Stomach (tissue), 9 donors: ENCODE measurements around the gene IL31RA. TPM values are rescaled to one million over a fixed set of nuclear protein-coding genes. Genes with fewer than 3 reads are reported as not detected.

Experiments
- DNase-seq, 2 donors: peaks; one replicate each; pipeline versions ENCODE4 v3.0.0 to v3.0.0-alpha.2; 2013 to 2019
- H3K27ac ChIP-seq, 5 donors: fragments of 200-600 bp in 4 of 5; sonication (generic) in 4 of 5; one replicate each; pipeline ENCODE4 v1.5.1; 2013 to 2019; ENCODE audit warnings: mild to moderate bottlenecking in 1 of 5, moderate library complexity in 1 of 5
- H3K27me3 ChIP-seq, 3 donors: fragments of 200-600 bp; sonication (generic); one replicate each; pipeline ENCODE4 v1.5.1; 2017 to 2019; ENCODE audit warnings: mixed run types in 1 of 3
- H3K36me3 ChIP-seq, 4 donors: fragments of 200-600 bp; sonication (generic); 1 replicate in 3 of 4; 2 replicates in 1 of 4; pipeline ENCODE4 v1.5.1; 2016 to 2019
- H3K4me1 ChIP-seq, 4 donors: fragments of 200-600 bp; sonication (generic); one replicate each; pipeline ENCODE4 v1.5.1; 2016 to 2019
- H3K4me3 ChIP-seq, 4 donors: fragments of 200-600 bp; sonication (generic) in 3 of 4; one replicate each; pipeline ENCODE4 v1.5.1; 2016 to 2019; ENCODE audit warnings: mild to moderate bottlenecking in 1 of 4
- H3K9me3 ChIP-seq, 4 donors: fragments of 200-600 bp; sonication (generic); one replicate each; pipeline ENCODE4 v1.5.1; 2016 to 2019
- CTCF ChIP-seq, 7 experiments: fragments of 450-650 bp in 4 of 7; fragments of 200-600 bp in 3 of 7; sonication (generic) in 3 of 7; IDR thresholded peaks; one replicate each; pipeline ENCODE4 v1.5.1; 2016 to 2019; ENCODE audit warnings: antibody characterized with exemption in 7 of 7, control low read depth in 2 of 7, mild to moderate bottlenecking in 1 of 7
- EP300 ChIP-seq: sonication (generic); formaldehyde crosslinking; IDR thresholded peaks from one replicate; pipeline ENCODE4 v1.6.1; 2017; ENCODE audit warnings: antibody characterized with exemption
- POLR2A ChIP-seq, 4 donors: fragments of 450-650 bp; IDR thresholded peaks; one replicate each; pipeline ENCODE4 v1.6.1; 2016; ENCODE audit warnings: antibody characterized with exemption in 4 of 4, control low read depth in 2 of 4, mild to moderate bottlenecking in 1 of 4, moderate library complexity in 1 of 4
- POLR2AphosphoS5 ChIP-seq, 3 donors: sonication (generic); formaldehyde crosslinking; IDR thresholded peaks; one replicate each; pipeline ENCODE4 v1.6.1; 2016; ENCODE audit warnings: antibody characterized with exemption in 3 of 3
- WGBS, 5 donors: extraction: QIAGEN DNeasy Blood & Tissue Kit in 3 of 5; methylation state at CpG; one replicate each; pipeline versions ENCODE4 v1.1.5 to v1.1.7; 2013 to 2018; 5-methylcytosine and 5-hydroxymethylcytosine counted together
- intact Hi-C: fragments of 100-400 bp; cut with DNase I; formaldehyde crosslinking; loops from one replicate; pipeline ENCODE4 v1.15.1; 2023; ENCODE audit warnings: low total_unique reads
- polyA plus RNA-seq, 3 donors: library from polyadenylated mRNA; stranded (reverse); fragments of 200-250 nt; gene quantifications; one replicate each; pipeline ENCODE4 v1.2.3, GENCODE V29; 2013
- total RNA-seq, 5 donors: library from RNA; depleted of rRNA; stranded (reverse); fragments of >200 nt; gene quantifications; one replicate each; pipeline versions ENCODE4 v1.1.0 to v1.2.3, GENCODE V29; 2014 to 2016
- donor health status: healthy with polysubstance abuse.
- donor health status: Bipolar disorder and iron deficiency.
- donor health status: healthy.

IL31RA gene
- total and polyA plus RNA-seq, 8 donors = 0.18 to 1.3 TPM; not detected in 6

GRCh38 chr5:55885359-55885758 lies 34.2 kb downstream of the IL31RA start:
- intact Hi-C loops = no loop called here
- WGBS, 5 donors = 74 to 90% (median 83%) methylated on average over 9 of the region's 9 CpGs
- Histone ChIP-seq H3K36me3 (no peaks in the 10 kb centered on the region), H3K4me3 (no peak overlapping the region), H3K9me3 (no peaks in the 10 kb centered on the region), H3K27me3 (no peaks in the 10 kb centered on the region), H3K4me1 (no peaks in the 10 kb centered on the region), H3K27ac (no peak overlapping the region)
- no peak for DNase-seq
- no peak for TF ChIP-seq CTCF (IDR thresholded peaks at IDR 0.05)
- TF ChIP-seq EP300 = no peak
- TF ChIP-seq POLR2A (IDR thresholded peaks at IDR 0.05) = no peak
- TF ChIP-seq POLR2AphosphoS5 (IDR thresholded peaks at IDR 0.05) = no peak

- intact Hi-C loops = no loop called here
Observed at GRCh38 chr5:55888205-55888604, 37.0 kb downstream of the IL31RA start.

GRCh38 chr5:55892479-55892878 lies 41.3 kb downstream of the IL31RA start:
- H3K9me3 ChIP-seq = no peaks in the 10 kb centered on the region
- no peak overlapping the region for H3K27ac ChIP-seq
- H3K4me3 ChIP-seq = no peak overlapping the region
- no peaks in the 10 kb centered on the region for H3K36me3 ChIP-seq
- DNase-seq = no peak
- no peaks in the 10 kb centered on the region for H3K4me1 ChIP-seq
- intact Hi-C loops = no loop called here
- no peaks in the 10 kb centered on the region for H3K27me3 ChIP-seq
- WGBS, 5 donors = 38 to 58% (median 50%) methylated on average over 2 of the region's 2 CpGs
- no peak for TF ChIP-seq POLR2A (IDR thresholded peaks at IDR 0.05)
- TF ChIP-seq EP300 = no peak
- no peak for TF ChIP-seq CTCF (IDR thresholded peaks at IDR 0.05)

More at GRCh38 chr5:55888205-55888604, 37.0 kb downstream of the IL31RA start:
- no peaks in the 10 kb centered on the region for H3K9me3 ChIP-seq
- no peak for TF ChIP-seq POLR2A (IDR thresholded peaks at IDR 0.05)
- no peak for TF ChIP-seq CTCF (IDR thresholded peaks at IDR 0.05)
- TF ChIP-seq EP300 = no peak
- TF ChIP-seq POLR2AphosphoS5 (IDR thresholded peaks at IDR 0.05) = no peak
- H3K27ac ChIP-seq = no peak overlapping the region
- no peaks in the 10 kb centered on the region for H3K36me3 ChIP-seq
- H3K4me1 ChIP-seq = no peaks in the 10 kb centered on the region
- H3K4me3 ChIP-seq = no peak overlapping the region
- DNase-seq = no peak
- no peaks in the 10 kb centered on the region for H3K27me3 ChIP-seq
- 84 to 90% (median 87%) methylated on average over 5 of the region's 5 CpGs for whole genome bisulfite sequencing, 5 donors

- TF ChIP-seq CTCF (IDR thresholded peaks at IDR 0.05) = no peak
- TF ChIP-seq EP300 = no peak
- no peak overlapping the region for H3K27ac ChIP-seq
- H3K4me1 ChIP-seq = no peaks in the 10 kb centered on the region
- H3K27me3 ChIP-seq = no peaks in the 10 kb centered on the region
- no peaks in the 10 kb centered on the region for H3K9me3 ChIP-seq
- H3K36me3 ChIP-seq = no peaks in the 10 kb centered on the region
- no peak overlapping the region for H3K4me3 ChIP-seq
- intact Hi-C loops = no loop called here
- 69 to 82% (median 71%) methylated on average over 3 of the region's 3 CpGs for WGBS, 5 donors
- DNase-seq = no peak
Observed at GRCh38 chr5:55894135-55894534, 43.0 kb downstream of the IL31RA start.
